Stimulated activated CD4-positive, alpha-beta T cell treated with anti-CD3 and anti-CD28 coated beads, TNF-alpha, amount 100 ng/mL, for 48 hours (primary cell): ENCODE measurements around the gene WBP4.
"Not testable (repeated sequence)": the region's sequence is repeated elsewhere in the genome, so short reads cannot be mapped to it uniquely, and the experiment has no call there.

Experiments used
- DNase-seq, 3 donors: peaks; one replicate each; pipeline ENCODE4 v3.0.0-alpha.2; 2020; ENCODE audit warnings: low read depth in 3 of 3

WBP4 gene

GRCh38 chr13:41079725-41080124 is 18.4 kb downstream of the WBP4 start:
- no peak for DNase-seq

GRCh38 chr13:41085961-41086585 is 24.8 kb downstream of the WBP4 start:
- no peak for DNase-seq

DNA sequence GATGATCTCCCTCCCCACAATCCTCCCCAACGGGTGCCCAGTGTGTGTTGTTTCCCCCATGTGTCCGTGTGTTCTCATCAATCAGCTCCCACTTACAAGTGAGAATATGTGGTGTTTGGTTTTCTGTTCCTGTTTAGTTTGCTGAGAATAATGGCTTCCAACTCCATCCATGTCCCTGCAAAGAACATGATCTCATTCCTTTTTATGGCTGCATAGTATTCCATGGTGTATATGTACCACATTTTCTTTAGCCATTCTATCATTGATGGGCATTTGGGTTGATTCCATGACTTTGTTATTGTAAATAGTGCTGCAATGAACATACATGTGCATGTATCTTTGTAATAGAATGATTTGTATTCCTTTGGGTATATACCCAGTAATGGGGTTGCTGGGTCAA is 34.4 kb downstream of the WBP4 start:
- not testable (repeated sequence) for DNase-seq

- DNase-seq, result no peak
Measured at GRCh38 chr13:41098761-41099160, 37.5 kb downstream of the WBP4 start.

DNA sequence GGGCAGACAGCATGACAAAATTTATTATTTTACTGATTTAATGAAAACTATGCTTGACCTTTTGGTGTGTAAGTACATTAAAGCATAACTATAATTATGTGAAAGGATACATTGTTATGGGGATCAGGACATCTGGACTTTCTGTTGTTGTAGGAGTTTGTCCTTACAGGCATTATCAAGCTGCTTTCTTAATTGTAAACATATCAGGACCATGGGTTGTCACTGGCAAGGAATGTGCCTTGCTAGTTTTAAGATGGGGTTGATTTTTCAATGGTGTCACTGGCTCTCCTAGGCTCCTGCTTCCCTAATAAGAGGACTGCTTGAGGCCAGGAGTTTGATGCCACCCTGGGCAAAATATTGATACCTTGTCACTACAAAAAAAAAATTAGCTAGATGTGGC is 38.7 kb downstream of the WBP4 start:
- no peak for DNase-seq

DNA sequence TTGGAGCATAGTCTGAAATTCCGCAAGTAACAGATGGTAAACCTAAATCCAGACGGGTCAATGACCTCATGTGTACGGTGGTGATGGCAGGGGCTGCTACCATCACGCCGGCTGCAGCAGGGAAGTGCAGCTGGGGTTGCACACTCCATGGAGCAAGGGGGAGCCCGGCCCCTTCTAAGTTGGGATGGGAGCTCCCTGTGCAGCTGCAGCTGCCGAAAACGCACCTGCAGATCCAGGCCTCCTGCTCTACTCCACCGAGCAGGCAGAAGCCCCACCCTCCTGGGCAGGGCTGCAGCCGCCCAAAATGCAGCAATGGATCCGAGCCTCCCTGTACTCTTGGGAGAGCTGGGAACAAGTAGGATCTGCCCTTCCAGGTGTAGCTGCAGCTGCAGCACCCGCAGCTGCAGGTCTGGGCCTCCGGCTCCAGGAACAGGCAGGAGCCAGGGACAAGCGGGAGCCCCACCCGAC is 45.8 kb downstream of the WBP4 start:
- DNase-seq, result no peak

GRCh38 chr13:41107584-41108014 is 46.3 kb downstream of the WBP4 start:
- DNase-seq, result no peak

GRCh38 chr13:41111454-41111853 is 50.1 kb downstream of the WBP4 start:
- DNase-seq, result no peak

GRCh38 chr13:41117869-41118268 is 56.6 kb downstream of the WBP4 start:
- DNase-seq, result no peak

GRCh38 chr13:41122838-41123237 is 61.5 kb downstream of the WBP4 start:
- DNase-seq, result no peak

GRCh38 chr13:41127701-41128100 is 66.4 kb downstream of the WBP4 start:
- DNase-seq, result no peak

DNA sequence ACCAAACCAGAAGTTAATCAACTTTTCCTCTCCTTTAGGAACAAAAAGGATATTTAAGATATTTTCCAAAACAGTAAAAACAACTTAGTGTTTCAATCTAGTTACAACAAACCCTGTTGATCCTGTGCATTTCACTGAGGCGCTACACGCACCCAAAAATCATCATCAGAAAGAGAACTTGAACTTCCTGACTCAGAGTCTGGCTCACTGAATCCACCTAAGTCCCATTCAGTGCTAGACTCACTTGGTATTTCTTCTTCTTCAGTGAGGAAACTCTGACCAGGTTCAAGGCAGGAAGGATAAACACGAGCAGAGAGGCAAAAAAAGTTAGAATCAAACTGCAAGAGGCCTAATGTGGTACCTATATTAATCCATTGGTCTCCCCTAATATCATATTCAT is 69.0 kb downstream of the WBP4 start:
- no peak for DNase-seq

DNA sequence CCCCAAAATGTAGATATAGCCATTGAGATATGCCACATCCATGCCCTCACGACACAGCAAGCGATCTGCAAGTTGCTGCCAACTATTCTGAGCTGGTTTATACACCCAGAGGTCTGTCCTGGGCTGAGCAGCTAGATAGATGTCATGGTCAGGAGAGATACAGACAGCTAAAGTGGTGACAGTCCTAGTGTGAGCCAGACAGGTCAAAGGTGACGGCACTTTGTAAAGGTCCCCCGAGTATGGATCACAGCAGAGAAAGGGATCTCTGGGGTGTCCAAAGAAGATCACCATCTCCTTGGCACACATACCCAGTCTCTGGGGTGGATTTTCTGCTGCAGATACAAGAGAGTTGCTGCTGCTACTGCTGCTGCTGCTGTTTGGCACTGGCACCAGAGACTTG is 69.9 kb downstream of the WBP4 start:
- DNase-seq, result not testable (repeated sequence)

DNA sequence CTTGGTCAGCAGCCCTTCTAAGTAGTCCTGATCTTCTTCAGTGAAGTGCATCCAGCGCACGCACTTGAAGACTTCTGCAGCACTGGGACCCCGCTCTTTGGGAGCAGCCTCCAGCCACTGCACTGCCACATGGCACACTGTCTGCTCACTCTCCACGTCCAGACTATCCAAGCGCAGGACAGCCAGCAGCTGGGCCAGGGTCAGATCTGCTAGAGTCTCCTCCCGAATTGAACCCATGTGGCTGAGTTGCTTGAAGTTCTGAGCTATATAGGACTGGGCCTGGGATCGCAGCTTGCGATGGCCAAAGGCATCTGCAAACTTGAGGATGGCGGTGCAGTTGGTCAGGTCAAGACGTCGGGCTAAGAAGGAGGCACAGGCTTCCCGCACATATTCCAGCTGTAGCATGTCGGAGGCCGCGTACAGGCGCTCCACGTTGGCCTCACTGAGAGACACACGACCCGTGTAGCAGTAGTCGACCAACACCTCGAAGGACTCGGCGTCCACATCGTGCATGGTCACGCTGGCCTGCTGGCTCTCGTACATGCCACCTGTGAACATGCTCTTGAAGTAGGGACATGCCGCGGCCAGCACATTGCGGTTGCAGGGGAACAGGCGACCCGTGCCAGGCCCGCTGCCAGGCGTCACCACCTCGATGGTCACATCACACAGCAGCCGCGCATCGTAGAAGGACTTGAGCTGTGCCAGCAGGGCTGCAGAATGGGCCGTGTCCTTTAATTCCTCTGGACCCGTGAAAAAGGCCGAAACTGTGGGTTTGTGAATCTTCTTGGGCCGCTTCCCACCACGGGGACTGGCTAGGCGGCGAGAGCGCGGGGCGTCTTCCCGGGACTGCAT is 70.6 kb downstream of the WBP4 start:
- not testable (repeated sequence) for DNase-seq

DNA sequence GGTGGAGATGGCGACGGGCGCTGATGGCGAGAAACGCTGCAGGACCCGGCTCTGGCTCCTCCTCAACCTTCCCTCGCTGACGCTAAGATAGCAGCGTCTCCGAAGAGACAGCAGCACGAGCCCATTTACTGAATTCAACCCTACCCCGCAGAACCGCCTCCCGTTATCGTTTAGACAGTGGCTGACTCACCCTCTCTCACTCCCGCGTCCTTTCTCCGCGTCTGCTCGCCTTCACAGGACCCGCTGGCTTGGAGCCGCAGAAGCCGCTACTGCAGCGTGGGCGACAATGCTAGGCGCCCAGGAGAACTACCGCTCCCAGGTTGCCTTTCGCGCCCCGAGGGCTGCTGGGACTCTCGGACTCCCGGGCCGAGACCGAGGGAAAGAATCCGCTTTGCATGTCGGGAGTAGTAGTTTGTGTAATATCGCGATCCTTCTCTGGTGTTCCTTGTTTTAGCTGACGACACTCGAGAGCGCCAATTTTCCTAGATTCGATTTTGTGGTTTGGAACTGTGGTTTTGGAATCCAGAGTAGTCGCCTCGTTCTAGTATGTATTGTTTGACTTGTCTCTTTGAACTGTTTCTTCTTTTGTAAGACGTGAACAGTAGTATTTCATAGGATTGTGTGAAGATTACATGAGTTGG is 71.3 kb downstream of the WBP4 start, which contains the start of gene KBTBD6:
Gene KBTBD6, minus strand, starts transcription at position 291 of the 641 bp plus-strand sequence. CDS start 291 bp downstream, outside the sequence.
- peak; percentile 90 to 95 (median 90) for DNase-seq
